Measurements from ENCODE around the gene CALY.

Gene CALY

GRCh38 chr10:133277993-133278576 lies 58.6 kb downstream of the CALY start:
- H3F3A ChIP-seq (ENCODE audit: low read depth), result no peaks in the 10 kb centered on the region
- H3K9me3 ChIP-seq (ENCODE audit: insufficient read depth, low read depth, low read length), result no peaks in the 10 kb centered on the region
- H2AFZ ChIP-seq (ENCODE audit: low read length), result no peak overlapping the region
- H3K4me2 ChIP-seq (ENCODE audit: low read depth, low read length, poor library complexity, severe bottlenecking), result peak overlapping the region; percentile 92
- H3K4me3 ChIP-seq (ENCODE audit: low read length, poor library complexity, severe bottlenecking), result peak overlapping the region; percentile 66
- H4K20me1 ChIP-seq (ENCODE audit: insufficient read depth, low read length, poor library complexity, severe bottlenecking), result no peaks in the 10 kb centered on the region
- no peaks in the 10 kb centered on the region for H3K9me2 ChIP-seq (replicated peaks; ENCODE audit: low read depth, low read length)
- H3K79me2 ChIP-seq (ENCODE audit: insufficient read depth, low read length), result no peaks in the 10 kb centered on the region
- TF ChIP-seq CTCF (conservative IDR thresholded peaks at IDR 0.05; ENCODE audit: low read length) (no peak), EZH2phosphoT487 (IDR thresholded peaks at IDR 0.05; ENCODE audit: borderline replicate concordance) (no peak)
- H3K4me1 ChIP-seq (ENCODE audit: insufficient read depth, low read length, poor library complexity, severe bottlenecking), result peaks cover 55% of the 10 kb centered on the region
- no peaks in the 10 kb centered on the region for H3K27me3 ChIP-seq (ENCODE audit: insufficient read depth, low read length, poor library complexity, severe bottlenecking)
- peaks cover 15% of the 10 kb centered on the region; the same call in 1 of the 2 replicates for H3K36me3 ChIP-seq (ENCODE audit: insufficient read depth, low read length)
- H3K9ac ChIP-seq (ENCODE audit: low read depth, low read length, poor library complexity, severe bottlenecking), result peak overlapping the region; percentile 78

GRCh38 chr10:133277277-133277992 lies 59.3 kb downstream of the CALY start:
- Histone ChIP-seq H3K79me2 (ENCODE audit: insufficient read depth, low read length) (no peaks in the 10 kb centered on the region), H3K36me3 (ENCODE audit: insufficient read depth, low read length) (peaks cover 9% of the 10 kb centered on the region; the same call in 1 of the 2 replicates), H3K9me2 (replicated peaks; ENCODE audit: low read depth, low read length) (no peaks in the 10 kb centered on the region), H3K4me2 (ENCODE audit: low read depth, low read length, poor library complexity, severe bottlenecking) (peak overlapping the region; percentile 92), H3K9ac (ENCODE audit: low read depth, low read length, poor library complexity, severe bottlenecking) (peak overlapping the region; percentile 78), H3K4me3 (ENCODE audit: low read length, poor library complexity, severe bottlenecking) (peak overlapping the region; percentile 66), H3K4me1 (ENCODE audit: insufficient read depth, low read length, poor library complexity, severe bottlenecking) (peaks cover 55% of the 10 kb centered on the region), H3K27me3 (ENCODE audit: insufficient read depth, low read length, poor library complexity, severe bottlenecking) (no peaks in the 10 kb centered on the region), H3K9me3 (ENCODE audit: insufficient read depth, low read depth, low read length) (no peaks in the 10 kb centered on the region), H4K20me1 (ENCODE audit: insufficient read depth, low read length, poor library complexity, severe bottlenecking) (no peaks in the 10 kb centered on the region), H3F3A (ENCODE audit: low read depth) (no peaks in the 10 kb centered on the region), H2AFZ (ENCODE audit: low read length) (no peak overlapping the region)
- no peak for TF ChIP-seq CTCF (conservative IDR thresholded peaks at IDR 0.05; ENCODE audit: low read length)
- TF ChIP-seq EZH2phosphoT487 (IDR thresholded peaks at IDR 0.05; ENCODE audit: borderline replicate concordance), result no peak

- Histone ChIP-seq H3K4me1 (ENCODE audit: insufficient read depth, low read length, poor library complexity, severe bottlenecking) (peaks cover 55% of the 10 kb centered on the region), H3K9me2 (replicated peaks; ENCODE audit: low read depth, low read length) (no peaks in the 10 kb centered on the region), H3K79me2 (ENCODE audit: insufficient read depth, low read length) (no peaks in the 10 kb centered on the region), H3K4me2 (ENCODE audit: low read depth, low read length, poor library complexity, severe bottlenecking) (peak within 1 kb of the TSS; percentile 92), H3K36me3 (ENCODE audit: insufficient read depth, low read length) (peaks cover 1% of the 10 kb centered on the region; the same call in 1 of the 2 replicates), H3F3A (ENCODE audit: low read depth) (no peaks in the 10 kb centered on the region), H3K4me3 (ENCODE audit: low read length, poor library complexity, severe bottlenecking) (peak within 1 kb of the TSS; percentile 66), H4K20me1 (ENCODE audit: insufficient read depth, low read length, poor library complexity, severe bottlenecking) (no peaks in the 10 kb centered on the region), H3K9ac (ENCODE audit: low read depth, low read length, poor library complexity, severe bottlenecking) (peak within 1 kb of the TSS; percentile 78), H2AFZ (ENCODE audit: low read length) (no peak within 1 kb of the TSS), H3K27me3 (ENCODE audit: insufficient read depth, low read length, poor library complexity, severe bottlenecking) (no peaks in the 10 kb centered on the region), H3K9me3 (ENCODE audit: insufficient read depth, low read depth, low read length) (no peaks in the 10 kb centered on the region)
- TF ChIP-seq CTCF (conservative IDR thresholded peaks at IDR 0.05; ENCODE audit: low read length), result no peak
- TF ChIP-seq EZH2phosphoT487 (IDR thresholded peaks at IDR 0.05; ENCODE audit: borderline replicate concordance), result no peak
Measured at GRCh38 chr10:133276435-133277201, 60.1 kb downstream of the CALY start, which contains the start of gene ADAM8. Gene ADAM8 (minus strand): TSS chr10:133276868. CDS start chr10:133276817, 51 bp downstream.

All from Loucy (cell line).